ENCODE data around the gene BPIFA1.

The BPIFA1 gene

DNA sequence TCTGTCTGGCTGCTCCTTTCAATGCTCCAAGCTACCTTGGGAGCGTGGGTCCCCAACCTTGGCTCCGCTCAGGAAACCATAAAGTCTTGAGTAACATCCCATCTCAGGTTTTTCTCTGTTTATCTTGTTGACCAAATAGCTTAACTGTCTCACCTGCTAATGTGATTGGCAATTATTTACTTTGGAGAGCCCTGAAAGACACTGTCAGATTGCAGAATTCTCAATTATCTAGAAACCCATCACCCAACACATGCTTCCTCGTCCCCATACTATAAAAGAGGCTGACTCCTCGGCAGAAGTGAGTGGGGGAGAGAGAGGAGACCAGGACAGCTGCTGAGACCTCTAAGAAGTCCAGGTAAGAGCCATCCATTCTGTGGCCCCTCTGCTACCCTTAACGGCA is at the start of gene BPIFA1:
Gene BPIFA1, plus strand, starts transcription at position 301 of the 400 bp plus-strand sequence. CDS start 1,716 bp downstream, outside the sequence.
- DNase-seq (ENCODE audit: low read depth in 2 of 3, low spot score in 2 of 3) = no peak

- no peak for DNase-seq (ENCODE audit: low read depth in 2 of 3, low spot score in 2 of 3)
Observed at GRCh38 chr20:33187491-33187890, 48.3 kb upstream of the BPIFA1 start.

DNA sequence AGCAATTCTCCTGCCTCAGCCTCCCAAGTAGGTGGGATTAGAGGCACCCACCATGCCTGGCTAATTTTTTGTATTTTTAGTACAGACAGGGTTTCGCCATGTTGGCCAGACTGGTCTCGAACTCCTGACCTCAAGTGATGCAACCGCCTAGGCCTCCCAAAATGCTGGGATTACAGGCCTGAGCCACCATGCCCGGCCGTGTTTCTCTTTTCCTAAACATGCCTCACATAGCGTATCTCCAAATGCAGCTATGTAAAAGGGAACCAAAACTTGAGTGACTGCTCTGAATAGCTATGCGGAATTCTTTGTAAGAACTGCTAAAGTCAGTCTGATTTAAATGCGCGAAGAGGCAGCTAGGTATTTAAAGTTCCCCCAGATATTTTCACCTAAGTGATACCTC is 47.4 kb upstream of the BPIFA1 start:
- no peak for DNase-seq (ENCODE audit: low read depth in 2 of 3, low spot score in 2 of 3)

- no peak for DNase-seq (ENCODE audit: low read depth in 2 of 3, low spot score in 2 of 3)
Observed at GRCh38 chr20:33191484-33191883, 44.3 kb upstream of the BPIFA1 start.

DNA sequence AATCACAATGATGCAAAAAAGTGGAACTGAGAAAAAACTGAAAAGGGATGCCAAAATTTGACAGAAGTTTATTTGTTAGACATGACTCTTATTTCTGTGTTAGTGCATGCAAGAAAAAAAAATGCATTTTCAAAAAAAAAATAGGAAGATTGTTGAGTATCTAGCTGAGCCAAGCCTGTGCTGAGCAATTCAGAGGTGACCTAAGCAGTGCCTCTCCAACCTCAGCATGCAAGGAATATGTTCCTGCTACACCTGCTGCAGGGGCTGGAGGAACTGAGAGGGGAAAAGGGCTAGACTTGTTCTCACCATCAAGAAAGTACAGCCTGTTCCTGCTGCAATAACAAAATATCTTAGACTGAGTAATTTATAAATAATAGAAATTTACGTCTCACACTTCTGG is 43.8 kb upstream of the BPIFA1 start:
- DNase-seq (ENCODE audit: low read depth in 2 of 3, low spot score in 2 of 3) = no peak

- DNase-seq (ENCODE audit: low read depth in 2 of 3, low spot score in 2 of 3) = no peak
Observed at GRCh38 chr20:33192912-33193501, 42.8 kb upstream of the BPIFA1 start.

GRCh38 chr20:33199026-33199425 is 36.8 kb upstream of the BPIFA1 start:
- no peak for DNase-seq (ENCODE audit: low read depth in 2 of 3, low spot score in 2 of 3)

DNA sequence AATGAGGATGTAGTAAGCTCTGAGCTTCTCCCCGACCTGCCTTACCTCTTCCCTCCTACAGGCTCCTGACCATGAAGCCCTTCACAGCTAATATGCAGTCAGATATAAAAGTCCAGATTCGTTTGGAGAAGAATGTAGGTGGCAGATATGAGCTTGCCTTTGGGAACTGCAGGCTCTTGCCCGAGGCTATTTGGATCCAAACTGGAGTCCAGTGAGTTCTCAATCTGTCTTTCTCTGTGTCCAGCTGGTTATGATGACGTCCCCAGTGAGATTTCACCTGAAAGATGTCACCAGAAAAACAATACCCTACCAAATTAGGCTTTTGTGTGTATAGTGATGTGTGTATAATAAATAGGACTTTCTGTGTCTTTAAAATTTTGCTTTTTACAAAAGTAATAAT is 33.3 kb upstream of the BPIFA1 start:
- no peak for DNase-seq (ENCODE audit: low read depth in 2 of 3, low spot score in 2 of 3)

DNA sequence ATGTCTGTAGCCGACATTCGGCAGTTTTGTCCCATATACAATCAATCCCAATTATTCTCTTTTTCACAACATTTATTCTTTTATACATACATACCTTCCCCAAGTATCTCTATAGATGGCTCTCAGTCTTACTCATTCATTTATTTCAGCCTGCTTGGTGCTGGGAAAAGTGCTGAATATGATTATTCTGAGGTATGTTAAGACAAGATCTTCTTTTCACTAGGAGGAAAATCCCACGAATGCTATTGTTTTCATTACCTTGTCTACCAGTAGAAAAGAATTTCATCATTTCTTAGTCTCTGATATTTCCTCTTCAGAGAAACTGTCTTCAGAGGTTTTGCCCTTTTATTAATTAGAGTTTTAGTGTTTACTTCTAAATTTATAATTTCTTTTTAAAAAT is 32.4 kb upstream of the BPIFA1 start:
- no peak for DNase-seq (ENCODE audit: low read depth in 2 of 3, low spot score in 2 of 3)

- DNase-seq (ENCODE audit: low read depth in 2 of 3, low spot score in 2 of 3) = peak in 2 of 3 experiments; percentile 5 to 11
Observed at GRCh38 chr20:33209789-33210188, 26.0 kb upstream of the BPIFA1 start.

- no peak for DNase-seq (ENCODE audit: low read depth in 2 of 3, low spot score in 2 of 3)
Observed at GRCh38 chr20:33210371-33210770, 25.4 kb upstream of the BPIFA1 start.

DNA sequence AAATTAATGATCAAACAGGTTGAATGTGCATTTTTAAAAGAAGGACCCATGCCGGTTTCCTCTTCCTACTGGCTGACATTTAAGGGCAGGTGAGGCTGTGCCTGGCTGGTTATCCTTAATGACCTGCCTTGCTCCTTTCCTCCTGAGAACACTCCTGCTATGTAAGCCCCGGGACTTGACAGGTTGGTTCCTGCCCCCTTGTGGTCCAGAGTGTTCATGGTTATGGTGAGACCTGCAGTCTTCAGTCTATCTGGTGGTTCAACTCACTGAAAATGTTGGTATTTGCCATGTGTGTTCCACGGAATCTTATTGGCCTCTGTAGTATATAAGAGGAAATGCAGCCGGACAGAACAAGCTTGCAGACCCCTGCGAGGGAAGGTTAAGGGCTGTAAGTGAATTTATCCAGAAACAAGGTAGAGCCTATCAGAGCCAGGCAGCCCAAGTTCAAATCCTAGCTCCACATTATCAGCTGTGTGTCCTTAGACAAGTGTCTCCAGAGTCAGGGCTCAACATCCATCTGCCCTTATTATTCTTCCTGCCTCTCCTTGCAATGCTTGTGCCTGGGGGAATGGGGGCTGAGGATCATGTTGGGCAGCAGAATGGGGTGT is 23.9 kb upstream of the BPIFA1 start:
- DNase-seq (ENCODE audit: low read depth in 2 of 3, low spot score in 2 of 3) = no peak

- no peak for DNase-seq (ENCODE audit: low read depth in 2 of 3, low spot score in 2 of 3)
Observed at GRCh38 chr20:33217052-33217451, 18.7 kb upstream of the BPIFA1 start, which contains the start of gene BPIFA3. BPIFA3 (plus strand) TSS chr20:33217352; CDS start chr20:33217537, 185 bp downstream.

GRCh38 chr20:33224399-33224798 is 11.4 kb upstream of the BPIFA1 start:
- no peak for DNase-seq (ENCODE audit: low read depth in 2 of 3, low spot score in 2 of 3)

DNA sequence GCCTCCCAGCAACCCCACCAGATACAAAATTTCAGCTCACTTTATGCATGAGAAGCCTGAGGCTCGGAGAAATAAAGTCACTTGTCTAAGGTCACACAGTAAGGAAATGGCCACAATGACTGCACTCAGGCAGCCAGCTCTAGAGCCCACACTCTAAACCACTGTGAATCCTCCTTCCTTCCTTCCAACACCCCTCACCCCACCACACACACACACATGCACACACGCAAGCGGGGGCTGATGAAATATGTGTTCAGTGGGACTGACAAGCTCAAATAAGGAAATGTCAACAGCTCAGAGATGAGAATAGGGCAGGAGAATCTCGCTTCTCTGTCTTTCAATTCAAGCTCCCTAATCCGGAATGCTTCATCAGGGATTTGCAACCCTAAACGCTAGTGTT is 6.0 kb upstream of the BPIFA1 start:
- no peak for DNase-seq (ENCODE audit: low read depth in 2 of 3, low spot score in 2 of 3)

DNA sequence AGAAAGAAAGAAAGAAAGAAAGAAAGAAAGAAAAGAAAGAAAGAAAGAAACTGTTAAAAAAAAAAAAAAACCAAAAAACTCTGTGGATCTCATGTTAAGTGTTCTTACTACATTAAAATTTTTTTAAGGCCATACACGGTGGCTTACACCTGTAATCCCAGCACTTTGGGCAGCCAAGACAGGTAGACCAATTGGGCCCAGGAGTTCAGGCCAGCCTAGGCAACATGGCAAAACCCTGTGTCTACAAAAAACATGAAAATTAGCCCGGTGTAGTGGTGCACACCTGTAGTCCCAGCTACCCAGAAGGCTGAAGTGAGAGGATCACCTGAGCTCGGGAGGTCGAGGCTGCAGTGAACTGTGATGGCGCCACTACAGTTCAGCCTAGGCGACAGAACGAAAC is 4.6 kb upstream of the BPIFA1 start:
- no peak for DNase-seq (ENCODE audit: low read depth in 2 of 3, low spot score in 2 of 3)

- DNase-seq (ENCODE audit: low read depth in 2 of 3, low spot score in 2 of 3) = no peak
Observed at GRCh38 chr20:33232486-33233072, 3.2 kb upstream of the BPIFA1 start.

DNA sequence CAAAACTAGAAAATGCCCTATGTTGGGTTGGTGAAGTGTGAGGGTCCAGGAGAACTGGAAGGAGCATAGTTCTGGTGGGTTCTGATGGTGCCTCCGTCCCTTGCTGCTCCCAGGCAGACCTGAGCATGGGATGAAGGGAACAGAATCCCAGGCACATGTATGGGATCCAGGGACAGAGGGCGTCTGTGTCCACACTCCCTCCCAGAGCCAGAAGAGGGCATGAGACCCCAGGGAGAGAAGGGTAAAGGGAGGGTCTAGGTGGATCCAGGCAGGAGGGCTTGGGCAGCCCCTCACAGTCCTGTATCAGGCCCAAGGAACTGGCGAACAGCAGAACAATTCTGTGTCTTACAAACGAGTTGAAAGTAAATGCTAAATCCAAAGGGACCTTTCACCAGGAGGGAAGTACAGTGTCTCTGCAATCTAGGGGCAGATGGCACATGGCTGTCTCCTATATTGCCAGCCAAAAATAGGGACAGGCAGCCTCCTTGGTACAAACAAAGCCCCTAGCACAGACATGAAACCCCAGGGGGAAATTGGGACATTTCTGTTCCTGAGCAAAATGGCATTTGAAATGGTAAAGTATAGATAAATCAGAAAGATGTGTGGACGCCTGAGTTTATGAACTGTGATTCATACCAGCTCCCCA is 2.5 kb upstream of the BPIFA1 start:
- no peak for DNase-seq (ENCODE audit: low read depth in 2 of 3, low spot score in 2 of 3)

DNA sequence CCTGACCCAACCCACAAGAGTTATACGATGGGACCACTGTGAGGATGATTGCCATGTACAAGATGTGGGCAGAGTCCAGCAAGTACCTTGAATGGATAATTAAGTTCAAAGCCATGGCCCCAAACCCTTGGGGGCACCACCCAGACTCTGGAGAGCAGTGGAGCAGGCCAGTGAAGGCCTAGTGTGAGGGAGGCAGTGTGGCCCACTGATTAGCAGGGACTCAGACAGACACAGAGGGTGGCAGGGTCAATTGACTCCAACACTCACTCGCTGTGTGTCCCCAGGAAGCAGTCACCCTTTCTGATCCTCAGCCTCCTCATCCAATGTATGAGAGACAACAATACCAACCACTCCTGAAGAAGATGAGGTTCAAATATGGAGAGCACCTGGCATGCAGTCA is 1.7 kb upstream of the BPIFA1 start:
- no peak for DNase-seq (ENCODE audit: low read depth in 2 of 3, low spot score in 2 of 3)

DNA sequence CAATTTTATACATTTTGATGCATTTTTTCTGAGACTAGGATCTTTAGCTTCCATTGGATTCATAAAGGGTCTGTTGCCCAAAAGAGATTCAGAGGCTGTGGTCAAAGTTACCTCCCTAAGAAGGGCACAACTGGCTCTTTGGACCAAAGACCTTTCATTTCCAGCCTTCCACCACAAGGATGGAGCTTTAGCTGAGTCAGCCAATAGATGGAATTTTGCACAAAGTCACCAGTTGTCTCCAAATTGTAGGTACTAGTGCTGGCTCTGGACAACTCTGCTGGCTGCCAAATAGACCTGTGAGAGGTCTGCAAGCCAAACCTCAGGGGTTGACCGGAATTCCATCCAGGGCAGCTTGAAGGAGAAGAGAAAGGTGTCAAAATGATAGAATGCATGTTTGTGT is 555 bp downstream of the BPIFA1 start:
- DNase-seq (ENCODE audit: low read depth in 2 of 3, low spot score in 2 of 3) = no peak

- no peak for DNase-seq (ENCODE audit: low read depth in 2 of 3, low spot score in 2 of 3)
Observed at GRCh38 chr20:33237989-33238388, 2.2 kb downstream of the BPIFA1 start.

DNA sequence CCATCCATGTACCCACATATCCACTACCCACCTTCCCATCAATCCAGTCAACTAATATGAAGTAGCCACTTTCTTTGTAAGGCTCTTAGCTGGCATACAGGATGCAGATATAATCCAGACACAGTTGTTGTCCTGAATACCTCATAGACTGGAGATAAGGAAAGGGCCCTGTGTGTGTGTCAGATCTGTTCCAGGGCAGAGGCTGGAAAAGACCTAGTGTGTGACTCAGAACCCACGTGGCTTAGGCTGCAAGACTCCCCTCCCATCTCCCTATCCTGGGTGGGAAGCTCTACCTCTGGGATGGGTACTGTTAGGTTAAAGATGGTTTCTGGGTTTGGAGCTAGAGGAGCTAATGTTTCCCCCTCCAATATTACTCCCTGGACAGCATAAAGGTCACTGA is 3.6 kb downstream of the BPIFA1 start:
- no peak for DNase-seq (ENCODE audit: low read depth in 2 of 3, low spot score in 2 of 3)

All from activated CD8-positive, alpha-beta memory T cell treated with anti-CD3 and anti-CD28 coated beads for 48 hours (primary cell).